ENCODE measurements around the gene SETDB2. TPM values are rescaled to one million over a fixed set of nuclear protein-coding genes. Genes with fewer than 3 reads are reported as not detected.
A peak's percentile ranks its signal among the peaks of the same experiment; 100 is the strongest.

The SETDB2 gene
- total and polyA plus RNA-seq, 2 of the 13 experiments (the other 11 are each of a cell fraction or from before 2014, with no cell fraction given) = 8.1 to 8.7 TPM

GRCh38 chr13:49421391-49421790 lies 22.7 kb upstream of the SETDB2 start (continued):
- TF ChIP-seq ZNF639 (CRISPR knock-in tag; conservative IDR thresholded peaks at IDR 0.05) (no peak), JUN (CRISPR knock-in tag; IDR thresholded peaks at IDR 0.05) (no peak), ZBTB4 (CRISPR knock-in tag; IDR thresholded peaks at IDR 0.05; ENCODE audit: borderline replicate concordance) (no peak), HNRNPLL (IDR thresholded peaks at IDR 0.05; ENCODE audit: low read depth, low read length, poor library complexity, severe bottlenecking) (no peak), PHF20 (CRISPR knock-in tag; IDR thresholded peaks at IDR 0.05) (no peak), ZNF609 (CRISPR knock-in tag; IDR thresholded peaks at IDR 0.05; ENCODE audit: borderline replicate concordance) (no peak), GTF3A (CRISPR knock-in tag; conservative IDR thresholded peaks at IDR 0.05) (no peak), KLF9 (CRISPR knock-in tag; IDR thresholded peaks at IDR 0.05; ENCODE audit: low read depth) (no peak), ZBTB14 (CRISPR knock-in tag; IDR thresholded peaks at IDR 0.05) (no peak), PREB (CRISPR knock-in tag; IDR thresholded peaks at IDR 0.05) (no peak), ZNF552 (CRISPR knock-in tag; IDR thresholded peaks at IDR 0.05; ENCODE audit: borderline replicate concordance) (no peak), HNF4G (IDR thresholded peaks at IDR 0.05; ENCODE audit: borderline replicate concordance, low read depth, low read length) (0 out of 2 replicates have a peak, but pooled peaks have one; percentile 24), HNF4G (CRISPR knock-in tag; IDR thresholded peaks at IDR 0.05; ENCODE audit: borderline replicate concordance, low read depth) (no peak), ZMYM4 (CRISPR knock-in tag; IDR thresholded peaks at IDR 0.05) (peak; percentile 67), ZNF180 (CRISPR knock-in tag; IDR thresholded peaks at IDR 0.05; ENCODE audit: borderline replicate concordance, low read depth) (no peak), THYN1 (CRISPR knock-in tag; IDR thresholded peaks at IDR 0.05; ENCODE audit: borderline replicate concordance, low read depth) (no peak), CEBPB (IDR thresholded peaks at IDR 0.05; ENCODE audit: borderline replicate concordance, low read depth, low read length) (no peak), SRY (CRISPR knock-in tag; IDR thresholded peaks at IDR 0.05) (no peak), RBAK (CRISPR knock-in tag; IDR thresholded peaks at IDR 0.05) (no peak)
